ENCODE measurements around the gene TCF7.

The TCF7 gene

GRCh38 chr5:134133188-134133994, 18.9 kb downstream of the TCF7 start:
- Histone ChIP-seq H3K9ac (ENCODE audit: low read length) (no peak overlapping the region), H3K23ac (ENCODE audit: low read length) (no peak overlapping the region), H2BK120ac (ENCODE audit: low read depth, low read length) (no peak overlapping the region), H3K27ac (ENCODE audit: low read depth, low read length) (no peak overlapping the region), H3K79me1 (ENCODE audit: low read length) (peaks cover 33% of the 10 kb centered on the region), H3K36me3 (ENCODE audit: control insufficient read depth, insufficient read depth, low read length) (peaks cover 1% of the 10 kb centered on the region), H3K79me2 (ENCODE audit: control insufficient read depth, insufficient read depth, low read length) (peaks cover 7% of the 10 kb centered on the region), H3K56ac (ENCODE audit: low read length) (no peak overlapping the region), H4K5ac (ENCODE audit: low read length) (no peak overlapping the region), H3K4me2 (ENCODE audit: low read length) (no peak overlapping the region), H3K27me3 (ENCODE audit: insufficient read depth, low read length, poor library complexity) (no peaks in the 10 kb centered on the region), H3K4me1 (ENCODE audit: control insufficient read depth, low read depth, low read length) (peaks cover 4% of the 10 kb centered on the region), H3K4me3 (ENCODE audit: low read length) (no peak overlapping the region), H3K4ac (ENCODE audit: low read depth, low read length) (no peak overlapping the region), H2BK15ac (replicated peaks; ENCODE audit: low read depth) (no peak overlapping the region), H4K8ac (ENCODE audit: low read depth, low read length) (no peak overlapping the region), H2BK5ac (ENCODE audit: low read length) (no peak overlapping the region), H3K18ac (ENCODE audit: low read length) (no peak overlapping the region), H2AK5ac (ENCODE audit: low read length) (no peak overlapping the region)
- DNase-seq = no peak
- no CpG with 5 or more reads among the region's 9 CpGs for WGBS (ENCODE audit: extremely low coverage, insufficient coverage, low lambda C conversion rate)

GRCh38 chr5:134133995-134134541, 19.6 kb downstream of the TCF7 start:
- Histone ChIP-seq H4K8ac (ENCODE audit: low read depth, low read length) (no peak overlapping the region), H3K36me3 (ENCODE audit: control insufficient read depth, insufficient read depth, low read length) (peaks cover 1% of the 10 kb centered on the region)
- DNase-seq = no peak

GRCh38 chr5:134135091-134135655, 20.7 kb downstream of the TCF7 start:
- no CpG with 5 or more reads among the region's 7 CpGs for WGBS (ENCODE audit: extremely low coverage, insufficient coverage, low lambda C conversion rate)
- Histone ChIP-seq H3K79me1 (ENCODE audit: low read length) (peaks cover 33% of the 10 kb centered on the region), H3K4me3 (ENCODE audit: low read length) (no peak overlapping the region), H3K4ac (ENCODE audit: low read depth, low read length) (no peak overlapping the region), H3K4me1 (ENCODE audit: control insufficient read depth, low read depth, low read length) (peaks cover 4% of the 10 kb centered on the region), H4K8ac (ENCODE audit: low read depth, low read length) (no peak overlapping the region), H2BK15ac (replicated peaks; ENCODE audit: low read depth) (no peak overlapping the region), H3K27ac (ENCODE audit: low read depth, low read length) (no peak overlapping the region), H3K36me3 (ENCODE audit: control insufficient read depth, insufficient read depth, low read length) (peaks cover 1% of the 10 kb centered on the region), H3K9ac (ENCODE audit: low read length) (no peak overlapping the region), H2AK5ac (ENCODE audit: low read length) (no peak overlapping the region), H3K27me3 (ENCODE audit: insufficient read depth, low read length, poor library complexity) (no peaks in the 10 kb centered on the region), H4K5ac (ENCODE audit: low read length) (no peak overlapping the region), H3K79me2 (ENCODE audit: control insufficient read depth, insufficient read depth, low read length) (peaks cover 7% of the 10 kb centered on the region), H3K18ac (ENCODE audit: low read length) (no peak overlapping the region), H3K56ac (ENCODE audit: low read length) (no peak overlapping the region), H2BK120ac (ENCODE audit: low read depth, low read length) (no peak overlapping the region), H3K23ac (ENCODE audit: low read length) (no peak overlapping the region), H2BK5ac (ENCODE audit: low read length) (no peak overlapping the region), H3K4me2 (ENCODE audit: low read length) (no peak overlapping the region)
- no peak for DNase-seq

More at GRCh38 chr5:134133995-134134541, 19.6 kb downstream of the TCF7 start:
- no peak overlapping the region for H3K4me3 ChIP-seq (ENCODE audit: low read length)
- no peak overlapping the region for H2BK120ac ChIP-seq (ENCODE audit: low read depth, low read length)
- H2AK5ac ChIP-seq (ENCODE audit: low read length) = no peak overlapping the region
- no CpG with 5 or more reads among the region's 6 CpGs for WGBS (ENCODE audit: extremely low coverage, insufficient coverage, low lambda C conversion rate)
- no peak overlapping the region for H4K5ac ChIP-seq (ENCODE audit: low read length)
- H3K18ac ChIP-seq (ENCODE audit: low read length) = no peak overlapping the region
- H3K9ac ChIP-seq (ENCODE audit: low read length) = no peak overlapping the region
- no peak overlapping the region for H3K4ac ChIP-seq (ENCODE audit: low read depth, low read length)
- no peak overlapping the region for H3K27ac ChIP-seq (ENCODE audit: low read depth, low read length)
- no peaks in the 10 kb centered on the region for H3K27me3 ChIP-seq (ENCODE audit: insufficient read depth, low read length, poor library complexity)
- peaks cover 34% of the 10 kb centered on the region for H3K79me1 ChIP-seq (ENCODE audit: low read length)
- H2BK5ac ChIP-seq (ENCODE audit: low read length) = no peak overlapping the region
- no peak overlapping the region for H3K56ac ChIP-seq (ENCODE audit: low read length)
- peaks cover 4% of the 10 kb centered on the region for H3K4me1 ChIP-seq (ENCODE audit: control insufficient read depth, low read depth, low read length)
- H3K79me2 ChIP-seq (ENCODE audit: control insufficient read depth, insufficient read depth, low read length) = peaks cover 9% of the 10 kb centered on the region
- no peak overlapping the region for H3K4me2 ChIP-seq (ENCODE audit: low read length)
- H3K23ac ChIP-seq (ENCODE audit: low read length) = no peak overlapping the region
- no peak overlapping the region for H2BK15ac ChIP-seq (replicated peaks; ENCODE audit: low read depth)

DNA sequence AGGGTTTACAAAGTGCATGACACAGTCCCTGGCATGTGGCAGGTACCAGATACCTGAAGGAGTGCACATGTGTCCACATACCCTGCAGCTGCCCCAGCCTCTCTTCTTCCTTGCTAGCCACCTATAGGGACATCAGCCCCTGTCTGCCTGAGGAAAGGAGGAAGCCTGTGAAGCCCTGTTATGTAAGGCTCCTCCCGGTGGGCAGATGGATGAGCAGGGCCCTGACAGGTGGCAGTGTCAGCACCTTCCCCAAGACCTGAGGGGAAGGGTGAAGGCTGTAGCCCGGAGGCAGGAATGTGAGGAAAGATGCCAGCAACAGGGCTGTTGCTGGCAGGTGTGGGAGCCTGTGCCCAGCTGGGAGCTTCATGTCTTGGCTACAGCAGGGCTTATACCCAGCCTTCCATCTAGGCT, 21.7 kb downstream of the TCF7 start:
- Histone ChIP-seq H2BK5ac (ENCODE audit: low read length) (no peak overlapping the region), H3K23ac (ENCODE audit: low read length) (no peak overlapping the region), H3K27me3 (ENCODE audit: insufficient read depth, low read length, poor library complexity) (no peaks in the 10 kb centered on the region), H3K4me2 (ENCODE audit: low read length) (no peak overlapping the region), H3K4me3 (ENCODE audit: low read length) (no peak overlapping the region), H3K9ac (ENCODE audit: low read length) (no peak overlapping the region), H4K8ac (ENCODE audit: low read depth, low read length) (no peak overlapping the region), H3K4me1 (ENCODE audit: control insufficient read depth, low read depth, low read length) (peaks cover 4% of the 10 kb centered on the region), H3K79me2 (ENCODE audit: control insufficient read depth, insufficient read depth, low read length) (peaks cover 7% of the 10 kb centered on the region), H3K18ac (ENCODE audit: low read length) (no peak overlapping the region), H3K56ac (ENCODE audit: low read length) (no peak overlapping the region), H2BK120ac (ENCODE audit: low read depth, low read length) (no peak overlapping the region), H2AK5ac (ENCODE audit: low read length) (no peak overlapping the region), H3K27ac (ENCODE audit: low read depth, low read length) (no peak overlapping the region), H3K4ac (ENCODE audit: low read depth, low read length) (no peak overlapping the region), H2BK15ac (replicated peaks; ENCODE audit: low read depth) (no peak overlapping the region), H3K36me3 (ENCODE audit: control insufficient read depth, insufficient read depth, low read length) (peaks cover 3% of the 10 kb centered on the region), H4K5ac (ENCODE audit: low read length) (no peak overlapping the region), H3K79me1 (ENCODE audit: low read length) (peaks cover 28% of the 10 kb centered on the region)
- WGBS (ENCODE audit: extremely low coverage, insufficient coverage, low lambda C conversion rate) = no CpG with 5 or more reads among the region's 2 CpGs
- no peak for DNase-seq

GRCh38 chr5:134136771-134137170, 22.3 kb downstream of the TCF7 start:
- Histone ChIP-seq H3K23ac (ENCODE audit: low read length) (no peak overlapping the region), H2AK5ac (ENCODE audit: low read length) (no peak overlapping the region), H3K4me3 (ENCODE audit: low read length) (no peak overlapping the region), H3K27ac (ENCODE audit: low read depth, low read length) (no peak overlapping the region), H3K27me3 (ENCODE audit: insufficient read depth, low read length, poor library complexity) (no peaks in the 10 kb centered on the region), H2BK15ac (replicated peaks; ENCODE audit: low read depth) (no peak overlapping the region), H3K79me1 (ENCODE audit: low read length) (peaks cover 28% of the 10 kb centered on the region), H3K18ac (ENCODE audit: low read length) (no peak overlapping the region), H3K4me2 (ENCODE audit: low read length) (no peak overlapping the region), H4K5ac (ENCODE audit: low read length) (no peak overlapping the region), H3K56ac (ENCODE audit: low read length) (no peak overlapping the region), H3K79me2 (ENCODE audit: control insufficient read depth, insufficient read depth, low read length) (peaks cover 7% of the 10 kb centered on the region), H2BK120ac (ENCODE audit: low read depth, low read length) (no peak overlapping the region), H4K8ac (ENCODE audit: low read depth, low read length) (no peak overlapping the region), H3K4me1 (ENCODE audit: control insufficient read depth, low read depth, low read length) (peaks cover 4% of the 10 kb centered on the region), H3K36me3 (ENCODE audit: control insufficient read depth, insufficient read depth, low read length) (peaks cover 3% of the 10 kb centered on the region), H2BK5ac (ENCODE audit: low read length) (no peak overlapping the region), H3K4ac (ENCODE audit: low read depth, low read length) (no peak overlapping the region), H3K9ac (ENCODE audit: low read length) (no peak overlapping the region)
- DNase-seq = no peak
- no CpG with 5 or more reads among the region's 7 CpGs for WGBS (ENCODE audit: extremely low coverage, insufficient coverage, low lambda C conversion rate)
